Panc1 (cell line): ENCODE measurements around the gene NDN. TPM values are rescaled to one million over a fixed set of nuclear protein-coding genes. Genes with fewer than 3 reads are reported as not detected.

Source experiments
- ATAC-seq: fragments of 200-7000 bp; cut with Tn5 transposase; 2 replicates; pipeline ENCODE4 v1.9.1; 2020; ENCODE audit warnings: mild to moderate bottlenecking, moderate library complexity
- BruUV-seq: library from RNA; stranded (reverse); fragments of 400-500 nt; replicated peaks from 2 replicates; lab custom pipeline; 2021; lab: Mats Ljungman, UMichigan
- CTCF ChIA-PET: fragments of 300-600 bp; sonication (Branson Sonifier 250); formaldehyde crosslinking; loops from one replicate; lab custom pipeline; 2022; ENCODE audit warnings: antibody characterized with exemption; lab: Charles Lee
- POLR2A ChIA-PET: fragments of 300-600 bp; sonication (Branson Sonifier 250); formaldehyde crosslinking; loops from one replicate; lab custom pipeline; 2022; ENCODE audit warnings: antibody characterized with exemption; lab: Charles Lee
- DNase-seq: peaks from one replicate; pipeline ENCODE4 v3.0.0-alpha.2; 2010; ENCODE audit warnings: low read depth, low spot score
- H3K27ac ChIP-seq: 2 replicates; pipeline ENCODE4 v1.5.1; 2011; ENCODE audit warnings: mild to moderate bottlenecking, low read length, inconsistent platforms
- H3K27me3 ChIP-seq: fragments of 200-500 bp; sonication (Bioruptor generic); 2 replicates; pipeline ENCODE4 v1.6.0; 2014; ENCODE audit warnings: low read length, inconsistent platforms; ENCODE audit not compliant: control insufficient read depth, insufficient read depth
- H3K36me3 ChIP-seq: fragments of 200-500 bp; sonication (Bioruptor generic); 2 replicates; pipeline ENCODE4 v1.5.1; 2014; ENCODE audit warnings: inconsistent platforms, mild to moderate bottlenecking, low read length, moderate library complexity; ENCODE audit not compliant: control insufficient read depth, insufficient read depth
- H3K4me1 ChIP-seq: 2 replicates; pipeline ENCODE4 v1.5.1; 2011; ENCODE audit warnings: inconsistent platforms, mild to moderate bottlenecking, low read length, moderate library complexity; ENCODE audit not compliant: control insufficient read depth, insufficient read depth
- H3K4me3 ChIP-seq, 2 experiments: 2 replicates each; pipeline ENCODE4 v1.5.1; 2011 to 2012; ENCODE audit warnings: low read depth in 2 of 2, low read length in 2 of 2, mild to moderate bottlenecking in 2 of 2, inconsistent platforms in 1 of 2, moderate library complexity in 1 of 2
- H3K9me3 ChIP-seq: fragments of 200-500 bp; sonication (Bioruptor generic); 2 replicates; pipeline ENCODE4 v1.5.1; 2014; ENCODE audit warnings: low read depth, mild to moderate bottlenecking, inconsistent platforms, low read length, moderate library complexity; ENCODE audit not compliant: control insufficient read depth, insufficient read depth
- CTCF ChIP-seq: fragments of 450-650 bp; IDR thresholded peaks from 2 replicates; pipeline ENCODE4 v1.5.1; 2017; ENCODE audit warnings: mild to moderate bottlenecking
- POLR2AphosphoS5 ChIP-seq: IDR thresholded peaks from 2 replicates; pipeline ENCODE4 v1.6.1; 2012; ENCODE audit warnings: mild to moderate bottlenecking, low read depth, low read length, moderate library complexity
- SIN3A ChIP-seq: IDR thresholded peaks from 2 replicates; pipeline ENCODE4 v1.6.1; 2012; ENCODE audit warnings: low read depth, mild to moderate bottlenecking, low read length, moderate library complexity, borderline replicate concordance; ENCODE audit not compliant: insufficient read depth
- TCF7L2 ChIP-seq: IDR thresholded peaks from 2 replicates; pipeline ENCODE4 v1.6.1; 2011; ENCODE audit warnings: mild to moderate bottlenecking, low read depth, low read length, inconsistent platforms
- in situ Hi-C: cut with HindIII; loops from 2 replicates; pipeline ENCODE4 v1.10.0; 2016; ENCODE audit warnings: low sequenced_read_pairs, low pct_unique_long_range_greater_than_20kb
- intact Hi-C: fragments of 100-400 bp; cut with micrococcal nuclease; formaldehyde crosslinking; loops from one replicate; pipeline ENCODE4 v1.10.0; 2022; ENCODE audit not compliant: unreplicated experiment
- total RNA-seq: library from RNA; stranded (reverse); gene quantifications from one replicate; pipeline ENCODE4 v1.2.1, GENCODE V29; 2021; ENCODE audit not compliant: unreplicated experiment
- TF ChIP-seq, protein P1 (sequence below), 2 experiments: IDR thresholded peaks; 2 replicates each; pipeline ENCODE4 v1.6.1; 2011 to 2012; ENCODE audit warnings: low read depth in 2 of 2, control low read depth in 1 of 2, low read length in 1 of 2, mild to moderate bottlenecking in 1 of 2, moderate library complexity in 1 of 2; ENCODE audit not compliant: insufficient read depth in 1 of 2

Gene NDN
- total RNA-seq, 1 experiment from 2014 or later, result not detected

- no TSS peak for BruUV-seq
- no peak for ATAC-seq
These were observed 2.9 kb upstream of the NDN start for GRCh38 chr15:23690015-23690414.

DNA sequence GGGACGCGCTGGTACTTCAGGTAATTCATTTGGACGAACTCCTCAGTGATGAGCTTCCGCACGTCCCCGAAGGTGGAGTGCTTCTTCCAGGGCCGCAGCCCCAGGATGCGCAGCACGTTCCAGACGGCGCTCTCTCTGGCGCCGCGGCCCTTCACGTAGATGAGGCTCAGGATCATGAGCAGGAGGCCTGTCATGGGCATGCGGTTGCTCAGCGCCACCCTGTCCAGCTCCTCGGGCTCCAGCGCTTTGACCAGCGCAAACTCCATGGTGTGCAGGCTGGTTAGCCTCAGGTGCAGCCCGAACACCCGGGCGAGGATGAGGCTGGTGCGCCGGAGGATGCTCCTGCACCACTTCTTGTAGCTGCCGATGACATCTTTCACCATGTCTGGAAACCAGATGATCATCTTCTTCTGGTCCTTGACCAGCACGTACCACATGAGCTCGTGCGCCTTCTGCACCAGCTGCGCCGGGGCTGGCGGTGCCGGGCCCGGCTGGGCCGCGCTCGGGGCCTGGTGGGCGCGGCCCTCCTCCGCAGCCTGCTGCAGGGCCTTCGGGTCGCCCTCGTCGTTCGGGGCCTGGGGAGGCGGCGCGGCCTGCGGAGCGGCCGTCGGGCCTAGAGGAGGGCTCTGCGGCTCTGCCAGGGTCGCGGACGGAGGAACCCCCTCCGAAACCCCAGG is 501 bp downstream of the NDN start:
- no TSS peak for BruUV-seq
- in situ Hi-C loops (no loop called here), intact Hi-C loops (no loop called here)
- H3K9me3 ChIP-seq, result no peaks in the 10 kb centered on the region; the same call in 1 of the 2 replicates
- TF ChIP-seq CTCF (no peak), POLR2AphosphoS5 (no peak), SIN3A (no peak), TCF7L2 (no peak)
- TF ChIP-seq, protein P1, sequence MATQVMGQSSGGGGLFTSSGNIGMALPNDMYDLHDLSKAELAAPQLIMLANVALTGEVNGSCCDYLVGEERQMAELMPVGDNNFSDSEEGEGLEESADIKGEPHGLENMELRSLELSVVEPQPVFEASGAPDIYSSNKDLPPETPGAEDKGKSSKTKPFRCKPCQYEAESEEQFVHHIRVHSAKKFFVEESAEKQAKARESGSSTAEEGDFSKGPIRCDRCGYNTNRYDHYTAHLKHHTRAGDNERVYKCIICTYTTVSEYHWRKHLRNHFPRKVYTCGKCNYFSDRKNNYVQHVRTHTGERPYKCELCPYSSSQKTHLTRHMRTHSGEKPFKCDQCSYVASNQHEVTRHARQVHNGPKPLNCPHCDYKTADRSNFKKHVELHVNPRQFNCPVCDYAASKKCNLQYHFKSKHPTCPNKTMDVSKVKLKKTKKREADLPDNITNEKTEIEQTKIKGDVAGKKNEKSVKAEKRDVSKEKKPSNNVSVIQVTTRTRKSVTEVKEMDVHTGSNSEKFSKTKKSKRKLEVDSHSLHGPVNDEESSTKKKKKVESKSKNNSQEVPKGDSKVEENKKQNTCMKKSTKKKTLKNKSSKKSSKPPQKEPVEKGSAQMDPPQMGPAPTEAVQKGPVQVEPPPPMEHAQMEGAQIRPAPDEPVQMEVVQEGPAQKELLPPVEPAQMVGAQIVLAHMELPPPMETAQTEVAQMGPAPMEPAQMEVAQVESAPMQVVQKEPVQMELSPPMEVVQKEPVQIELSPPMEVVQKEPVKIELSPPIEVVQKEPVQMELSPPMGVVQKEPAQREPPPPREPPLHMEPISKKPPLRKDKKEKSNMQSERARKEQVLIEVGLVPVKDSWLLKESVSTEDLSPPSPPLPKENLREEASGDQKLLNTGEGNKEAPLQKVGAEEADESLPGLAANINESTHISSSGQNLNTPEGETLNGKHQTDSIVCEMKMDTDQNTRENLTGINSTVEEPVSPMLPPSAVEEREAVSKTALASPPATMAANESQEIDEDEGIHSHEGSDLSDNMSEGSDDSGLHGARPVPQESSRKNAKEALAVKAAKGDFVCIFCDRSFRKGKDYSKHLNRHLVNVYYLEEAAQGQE (IDR thresholded peaks at IDR 0.05; ENCODE audit: insufficient read depth in 1 of 2, low read depth in 2 of 2, low read length in 1 of 2), result no peak
- H3K4me3 ChIP-seq, result peak overlapping the region in 1 of 2 experiments; percentile 8; a peak in 1 of 4 replicates
- H3K27me3 ChIP-seq, result no peaks in the 10 kb centered on the region
- H3K36me3 ChIP-seq, result no peaks in the 10 kb centered on the region
- ChIA-PET POLR2A (no interaction called here), CTCF (no interaction called here)
- H3K4me1 ChIP-seq, result no peaks in the 10 kb centered on the region
- no peak overlapping the region for H3K27ac ChIP-seq
- DNase-seq (no peak), ATAC-seq (no peak)

More at GRCh38 chr15:23690015-23690414, 2.9 kb upstream of the NDN start:
- Histone ChIP-seq H3K4me3 (no peak overlapping the region), H3K9me3 (peaks cover 3% of the 10 kb centered on the region; the same call in 1 of the 2 replicates), H3K4me1 (no peaks in the 10 kb centered on the region), H3K27me3 (no peaks in the 10 kb centered on the region), H3K27ac (no peak overlapping the region), H3K36me3 (no peaks in the 10 kb centered on the region)
- in situ Hi-C loops, result no loop called here
- TF ChIP-seq TCF7L2, result no peak
- TF ChIP-seq, protein P1 (IDR thresholded peaks at IDR 0.05; ENCODE audit: insufficient read depth in 1 of 2, low read depth in 2 of 2, low read length in 1 of 2), result no peak
- TF ChIP-seq CTCF, result no peak
- TF ChIP-seq SIN3A, result no peak
- TF ChIP-seq POLR2AphosphoS5, result no peak
- DNase-seq, result no peak
- POLR2A ChIA-PET, result no interaction called here
- intact Hi-C loops, result no loop called here
- CTCF ChIA-PET, result no interaction called here
